ENCODE measurements around the gene MDH1. TPM values are rescaled to one million over a fixed set of nuclear protein-coding genes. Genes with fewer than 3 reads are reported as not detected.
"Not testable (repeated sequence)": the region's sequence is repeated elsewhere in the genome, so short reads cannot be mapped to it uniquely, and the experiment has no call there.

The MDH1 gene
- total RNA-seq, 6 experiments from 2014 or later = 96.4 to 266 (median 110) TPM

- TF ChIP-seq CTCF (IDR thresholded peaks at IDR 0.05) = no peak
- no peak for TF ChIP-seq POLR2A (IDR thresholded peaks at IDR 0.05)
- no peaks in the 10 kb centered on the region for H3K27me3 ChIP-seq
- H3K9me3 ChIP-seq = no peaks in the 10 kb centered on the region
- 69% methylated on average over 4 of the region's 4 CpGs for WGBS (ENCODE audit: insufficient coverage, low coverage, low lambda C conversion rate, missing lambda C conversion rate)
- DNase-seq (no peak), ATAC-seq (no peak)
- intact Hi-C loops (cut with DNase I) = no loop called here
- no peaks in the 10 kb centered on the region for H3K4me1 ChIP-seq
- H3K36me3 ChIP-seq = no peaks in the 10 kb centered on the region
- no peak overlapping the region for H3K27ac ChIP-seq
- no peak overlapping the region for H3K4me3 ChIP-seq
These were observed 35.7 kb upstream of the MDH1 start for GRCh38 chr2:63553049-63553448.

GRCh38 chr2:63555299-63555698 is 33.5 kb upstream of the MDH1 start:
- Histone ChIP-seq H3K27ac (no peak overlapping the region), H3K4me3 (no peak overlapping the region), H3K36me3 (no peaks in the 10 kb centered on the region), H3K27me3 (no peaks in the 10 kb centered on the region), H3K4me1 (no peaks in the 10 kb centered on the region), H3K9me3 (no peaks in the 10 kb centered on the region)
- DNase-seq = no peak
- intact Hi-C loops (cut with DNase I) = no loop called here
- ATAC-seq = no peak
- whole genome bisulfite sequencing (ENCODE audit: insufficient coverage, low coverage, low lambda C conversion rate, missing lambda C conversion rate) = no CpG with 5 or more reads among the region's 7 CpGs
- TF ChIP-seq CTCF (IDR thresholded peaks at IDR 0.05) (no peak), POLR2A (IDR thresholded peaks at IDR 0.05) (no peak)

GRCh38 chr2:63555931-63556330 is 32.8 kb upstream of the MDH1 start:
- ATAC-seq (no peak), DNase-seq (no peak)
- Histone ChIP-seq H3K4me3 (no peak overlapping the region), H3K27me3 (no peaks in the 10 kb centered on the region), H3K4me1 (no peaks in the 10 kb centered on the region), H3K9me3 (no peaks in the 10 kb centered on the region), H3K27ac (no peak overlapping the region), H3K36me3 (no peaks in the 10 kb centered on the region)
- intact Hi-C loops (cut with DNase I) = no loop called here
- 92% methylated on average over 3 of the region's 3 CpGs for WGBS (ENCODE audit: insufficient coverage, low coverage, low lambda C conversion rate, missing lambda C conversion rate)
- TF ChIP-seq CTCF (IDR thresholded peaks at IDR 0.05) (no peak), POLR2A (IDR thresholded peaks at IDR 0.05) (no peak)

- ATAC-seq = not testable (repeated sequence)
These were observed 30.9 kb upstream of the MDH1 start for GRCh38 chr2:63557819-63558218.

GRCh38 chr2:63558922-63559321 is 29.8 kb upstream of the MDH1 start:
- H3K4me3 ChIP-seq; DNase-seq; H3K36me3 ChIP-seq; ATAC-seq; intact Hi-C loops (cut with DNase I); H3K4me1 ChIP-seq; H3K27me3 ChIP-seq; H3K9me3 ChIP-seq; H3K27ac ChIP-seq: not testable (repeated sequence)
- WGBS (ENCODE audit: insufficient coverage, low coverage, low lambda C conversion rate, missing lambda C conversion rate) = 56% methylated on average over 3 of the region's 3 CpGs

More at GRCh38 chr2:63557819-63558218, 30.9 kb upstream of the MDH1 start:
- DNase-seq; intact Hi-C loops (cut with DNase I); H3K27ac ChIP-seq; H3K4me3 ChIP-seq; H3K27me3 ChIP-seq; H3K4me1 ChIP-seq; H3K9me3 ChIP-seq; H3K36me3 ChIP-seq: not testable (repeated sequence)

GRCh38 chr2:63562751-63563150 is 26.0 kb upstream of the MDH1 start:
- TF ChIP-seq CTCF (IDR thresholded peaks at IDR 0.05) (no peak), POLR2A (IDR thresholded peaks at IDR 0.05) (no peak)
- Histone ChIP-seq H3K36me3 (no peaks in the 10 kb centered on the region), H3K4me1 (no peaks in the 10 kb centered on the region), H3K9me3 (no peaks in the 10 kb centered on the region), H3K4me3 (no peak overlapping the region), H3K27me3 (no peaks in the 10 kb centered on the region), H3K27ac (no peak overlapping the region)
- DNase-seq = no peak
- intact Hi-C loops (cut with DNase I) = no loop called here
- ATAC-seq = no peak
